WTC11 (cell line): ENCODE measurements around the gene SMYD3.

Experiments used
- CTCF ChIP-seq: fragments of 200-600 bp; IDR thresholded peaks from 2 replicates; pipeline ENCODE4 v1.8.0; 2022; ENCODE audit warnings: antibody characterized with exemption
- ZNF138 ChIP-seq: sonication (generic); formaldehyde crosslinking; conservative IDR thresholded peaks from 2 replicates; pipeline ENCODE4 v1.8.1; 2022; ENCODE audit warnings: mild to moderate bottlenecking, moderate library complexity, missing genetic modification reagents
- ZNF263 ChIP-seq: sonication (generic); formaldehyde crosslinking; IDR thresholded peaks from 2 replicates; pipeline ENCODE4 v1.8.1; 2022; ENCODE audit warnings: low read depth, mild to moderate bottlenecking, moderate library complexity, missing genetic modification reagents

GRCh38 chr1:245987219-245987545 is 519.9 kb downstream of the SMYD3 start:
- TF ChIP-seq CTCF (no peak), ZNF138 (CRISPR knock-in tag) (no peak), ZNF263 (no peak)
